ENCODE data around the gene NOS1AP.
A peak's percentile ranks its signal among the peaks of the same experiment; 100 is the strongest.
"Not testable (repeated sequence)": the region's sequence is repeated elsewhere in the genome, so short reads cannot be mapped to it uniquely, and the experiment has no call there.

NOS1AP gene

DNA sequence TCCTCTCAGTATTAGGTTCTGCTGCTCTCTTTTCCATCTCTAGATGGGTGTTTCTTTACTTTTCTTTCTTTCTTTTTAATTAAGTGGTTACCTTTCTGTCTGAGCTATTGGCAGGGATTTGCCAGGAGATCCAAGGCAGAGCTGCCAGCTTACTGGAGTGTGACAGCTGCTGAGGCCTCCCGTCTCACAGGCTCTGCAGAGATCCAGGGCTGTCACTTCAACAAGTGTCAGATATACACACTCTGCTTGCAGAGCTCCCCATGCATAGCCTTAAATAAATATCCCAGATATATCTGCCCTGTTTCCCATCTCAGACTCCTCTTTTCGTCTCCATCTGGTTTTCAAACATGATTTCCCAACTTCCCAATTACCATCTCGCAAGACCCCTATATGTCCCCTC is 124.3 kb downstream of the NOS1AP start:
- no peak overlapping the region for H3K4me3 Mint-ChIP-seq
- no peaks in the 10 kb centered on the region for H3K36me3 Mint-ChIP-seq
- no peaks in the 10 kb centered on the region for H3K4me1 Mint-ChIP-seq
- ATAC-seq (no peak), DNase-seq (ENCODE audit: low spot score in 2 of 2) (no peak)
- no peaks in the 10 kb centered on the region for H3K9me3 Mint-ChIP-seq
- no peak overlapping the region for H3K27ac Mint-ChIP-seq

DNA sequence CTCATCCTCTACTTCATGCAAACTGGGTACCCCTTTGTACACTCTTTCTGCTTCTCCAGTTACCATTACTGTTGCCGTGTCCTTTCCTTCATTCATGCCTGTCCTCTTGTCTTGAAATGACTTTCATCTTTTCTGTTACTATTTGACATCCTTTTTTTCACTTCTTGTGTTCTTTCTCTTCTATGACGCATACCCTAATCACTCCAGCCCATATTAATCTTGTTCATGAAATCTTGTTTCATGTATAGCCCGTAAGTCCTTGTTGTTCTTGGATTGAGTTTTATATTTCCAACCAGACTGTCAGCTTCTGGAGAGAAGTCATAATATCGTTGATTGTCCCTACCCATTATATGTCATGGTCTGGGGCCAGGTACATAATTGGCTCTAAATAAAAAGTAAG is 126.1 kb downstream of the NOS1AP start:
- Mint-ChIP-seq H3K4me1 (no peaks in the 10 kb centered on the region), H3K36me3 (no peaks in the 10 kb centered on the region), H3K4me3 (no peak overlapping the region), H3K9me3 (no peaks in the 10 kb centered on the region), H3K27ac (no peak overlapping the region)
- ATAC-seq (no peak), DNase-seq (ENCODE audit: low spot score in 2 of 2) (no peak)

DNA sequence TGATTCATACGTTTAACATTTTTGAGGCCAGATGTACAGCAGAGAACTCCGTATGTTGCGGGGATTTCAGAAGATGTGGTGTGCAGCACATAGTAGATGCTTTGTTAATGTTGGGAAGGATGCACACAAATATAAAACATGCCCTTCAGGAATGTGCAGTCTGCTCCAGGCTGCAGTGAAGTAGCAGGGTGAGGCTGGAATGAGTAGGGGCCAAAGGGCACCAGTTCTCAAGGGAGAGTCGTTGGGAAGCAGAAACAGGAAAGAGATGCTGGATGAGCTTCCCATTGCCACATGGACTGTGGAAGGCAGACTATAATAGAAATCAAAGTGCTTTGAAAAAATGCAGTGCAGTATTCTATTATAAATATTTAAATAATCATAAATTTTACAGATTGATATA is 126.9 kb downstream of the NOS1AP start:
- H3K4me1 Mint-ChIP-seq, result no peaks in the 10 kb centered on the region
- DNase-seq (ENCODE audit: low spot score in 2 of 2), result no peak
- no peak for ATAC-seq
- no peaks in the 10 kb centered on the region for H3K36me3 Mint-ChIP-seq
- no peak overlapping the region for H3K4me3 Mint-ChIP-seq
- no peaks in the 10 kb centered on the region for H3K9me3 Mint-ChIP-seq
- no peak overlapping the region for H3K27ac Mint-ChIP-seq

DNA sequence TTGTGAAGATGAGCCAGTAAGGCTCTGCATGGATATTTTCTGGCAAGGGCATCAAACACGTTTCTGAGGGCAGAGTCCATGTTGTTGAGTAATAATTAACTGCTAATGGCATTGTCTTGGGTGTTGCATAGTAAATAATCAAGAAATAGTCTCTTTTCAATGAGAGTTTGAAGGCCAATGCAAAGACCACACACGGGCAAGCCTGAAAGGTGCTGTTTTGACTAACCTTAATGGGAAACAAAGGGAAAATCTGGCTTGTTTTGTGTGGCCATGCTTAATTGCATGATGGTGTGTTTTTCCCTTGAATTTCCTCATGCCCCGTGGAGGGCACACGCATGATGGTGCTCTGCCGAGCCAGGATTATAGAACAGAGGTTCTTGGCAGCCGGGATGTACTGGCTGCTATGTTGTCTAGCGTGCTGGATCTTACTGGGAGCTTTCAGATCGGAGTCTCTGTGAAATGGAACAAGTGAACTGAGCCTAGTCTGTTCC is 127.6 kb downstream of the NOS1AP start:
- no peaks in the 10 kb centered on the region for H3K36me3 Mint-ChIP-seq
- DNase-seq (ENCODE audit: low spot score in 2 of 2), result no peak
- H3K4me3 Mint-ChIP-seq, result no peak overlapping the region
- no peaks in the 10 kb centered on the region for H3K9me3 Mint-ChIP-seq
- no peak for ATAC-seq
- no peak overlapping the region for H3K27ac Mint-ChIP-seq
- H3K4me1 Mint-ChIP-seq, result no peaks in the 10 kb centered on the region

GRCh38 chr1:162197615-162198421 is 128.3 kb downstream of the NOS1AP start:
- no peaks in the 10 kb centered on the region for H3K9me3 Mint-ChIP-seq
- DNase-seq (ENCODE audit: low spot score in 2 of 2), result no peak
- H3K36me3 Mint-ChIP-seq, result no peaks in the 10 kb centered on the region
- H3K4me1 Mint-ChIP-seq, result no peaks in the 10 kb centered on the region
- H3K27ac Mint-ChIP-seq, result no peak overlapping the region
- ATAC-seq, result peak; percentile 49
- H3K4me3 Mint-ChIP-seq, result no peak overlapping the region

DNA sequence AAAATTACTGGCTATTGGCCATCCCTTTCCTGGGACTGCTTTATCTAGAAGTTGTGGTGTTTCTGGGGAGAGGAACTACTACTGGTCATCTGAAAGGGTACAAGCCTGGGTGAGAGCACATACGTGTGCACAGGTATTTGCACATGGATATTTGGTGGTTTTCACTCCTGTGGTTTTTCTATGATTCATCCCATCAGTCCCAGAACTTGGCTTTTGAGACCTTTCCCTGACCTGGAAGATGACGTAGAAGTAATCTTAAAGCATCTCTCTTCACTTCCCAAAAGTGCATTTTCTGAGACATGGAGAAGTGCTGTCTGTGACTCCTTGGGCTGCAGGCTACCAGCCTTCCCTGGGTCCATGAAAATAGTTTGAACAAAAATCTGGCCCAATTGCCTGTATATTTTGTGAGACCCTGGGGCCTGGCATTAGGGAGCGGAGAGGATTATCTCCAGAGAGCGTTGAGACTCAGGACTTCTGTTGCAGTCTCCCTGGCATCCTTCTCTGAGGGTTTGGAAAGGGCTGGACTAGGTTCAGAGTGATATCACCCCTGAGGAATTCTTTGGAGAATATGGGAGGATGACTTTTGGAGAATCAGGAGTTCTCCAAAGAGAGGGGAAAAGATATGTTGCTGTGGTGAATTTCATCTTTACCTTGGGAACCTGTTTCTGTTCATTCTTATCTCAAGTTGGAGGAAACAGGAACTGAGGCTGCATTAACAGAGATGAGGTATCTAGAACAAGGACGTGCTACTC is 130.8 kb downstream of the NOS1AP start:
- H3K27ac Mint-ChIP-seq, result no peak overlapping the region
- no peak overlapping the region for H3K4me3 Mint-ChIP-seq
- H3K9me3 Mint-ChIP-seq, result no peaks in the 10 kb centered on the region
- no peak for DNase-seq (ENCODE audit: low spot score in 2 of 2)
- no peaks in the 10 kb centered on the region for H3K36me3 Mint-ChIP-seq
- no peak for ATAC-seq
- H3K4me1 Mint-ChIP-seq, result no peaks in the 10 kb centered on the region

GRCh38 chr1:162201062-162201461 is 131.6 kb downstream of the NOS1AP start:
- ATAC-seq; H3K36me3 Mint-ChIP-seq; DNase-seq (ENCODE audit: low spot score in 2 of 2); H3K27ac Mint-ChIP-seq; H3K4me3 Mint-ChIP-seq; H3K4me1 Mint-ChIP-seq; H3K9me3 Mint-ChIP-seq: not testable (repeated sequence)

DNA sequence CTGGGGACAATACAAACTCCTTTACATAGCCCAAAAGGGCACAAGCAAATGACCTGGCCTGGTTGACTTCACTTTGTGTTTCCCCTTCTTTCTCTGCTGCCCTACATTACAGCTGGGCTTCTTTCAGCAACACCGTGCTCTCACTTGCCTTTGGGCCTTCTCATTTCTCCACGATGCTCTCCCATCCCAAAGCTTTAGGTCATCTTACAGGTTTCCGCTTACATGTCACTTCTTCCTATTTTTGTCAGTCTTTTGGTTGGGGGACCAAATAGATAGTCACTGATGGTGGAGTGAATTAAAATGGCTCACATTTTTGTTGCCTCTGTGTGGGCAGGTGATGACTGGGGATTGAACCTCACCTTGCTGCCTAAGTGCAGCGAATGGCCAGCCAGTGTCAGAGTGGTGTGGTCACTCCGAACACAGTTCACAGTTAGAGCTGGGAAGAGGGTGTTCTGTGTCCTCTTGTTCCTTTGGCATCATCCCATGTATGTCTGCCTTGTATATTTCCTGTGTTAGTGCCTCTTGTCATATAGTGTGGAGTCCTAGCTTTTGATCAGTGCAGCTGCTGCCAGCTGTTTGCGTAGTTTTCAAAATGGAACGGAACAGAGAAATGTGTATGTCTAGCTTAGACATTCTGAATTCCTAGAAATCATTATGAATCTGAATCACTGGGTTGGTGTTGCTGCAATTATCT is 134.8 kb downstream of the NOS1AP start:
- DNase-seq (ENCODE audit: low spot score in 2 of 2) (no peak), ATAC-seq (no peak)
- H3K9me3 Mint-ChIP-seq, result no peaks in the 10 kb centered on the region
- H3K4me3 Mint-ChIP-seq, result no peak overlapping the region
- H3K27ac Mint-ChIP-seq, result no peak overlapping the region
- no peaks in the 10 kb centered on the region for H3K4me1 Mint-ChIP-seq
- H3K36me3 Mint-ChIP-seq, result no peaks in the 10 kb centered on the region

- H3K4me1 Mint-ChIP-seq, result no peaks in the 10 kb centered on the region
- DNase-seq (ENCODE audit: low spot score in 2 of 2) (no peak), ATAC-seq (no peak)
- no peaks in the 10 kb centered on the region for H3K9me3 Mint-ChIP-seq
- no peak overlapping the region for H3K27ac Mint-ChIP-seq
- no peaks in the 10 kb centered on the region for H3K36me3 Mint-ChIP-seq
- H3K4me3 Mint-ChIP-seq, result no peak overlapping the region
Measured at GRCh38 chr1:162204823-162205155, 135.3 kb downstream of the NOS1AP start.

DNA sequence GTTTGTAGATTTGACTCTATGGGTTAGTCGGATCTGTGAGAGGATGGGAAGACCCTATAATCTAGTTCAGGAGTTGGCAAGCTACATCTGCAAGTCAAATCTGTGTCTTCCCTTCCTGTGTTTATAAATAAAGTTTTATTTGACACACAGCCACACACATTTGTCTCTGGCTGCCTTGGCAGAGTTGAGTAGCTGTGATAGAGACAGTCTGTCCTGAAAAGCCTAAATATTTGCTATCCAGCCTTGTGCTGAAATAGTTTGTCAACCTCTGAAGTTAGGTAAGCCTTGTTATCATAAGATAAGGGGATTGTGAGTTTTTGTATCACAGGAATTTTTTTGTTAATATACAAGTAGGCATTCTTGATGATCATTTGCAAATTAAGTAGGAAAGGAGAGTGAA is 136.8 kb downstream of the NOS1AP start:
- H3K36me3 Mint-ChIP-seq, result no peaks in the 10 kb centered on the region

GRCh38 chr1:162206749-162207635 is 137.5 kb downstream of the NOS1AP start:
- ATAC-seq, result no peak
- Mint-ChIP-seq H3K4me3 (no peak overlapping the region), H3K36me3 (no peaks in the 10 kb centered on the region), H3K4me1 (no peaks in the 10 kb centered on the region), H3K27ac (no peak overlapping the region), H3K9me3 (no peaks in the 10 kb centered on the region)
- DNase-seq (ENCODE audit: low spot score in 2 of 2), result no peak

More for the DNA sequence above, 136.8 kb downstream of the NOS1AP start:
- H3K27ac Mint-ChIP-seq, result no peak overlapping the region
- ATAC-seq (no peak), DNase-seq (ENCODE audit: low spot score in 2 of 2) (no peak)
- no peaks in the 10 kb centered on the region for H3K4me1 Mint-ChIP-seq
- no peaks in the 10 kb centered on the region for H3K9me3 Mint-ChIP-seq
- H3K4me3 Mint-ChIP-seq, result no peak overlapping the region

GRCh38 chr1:162207862-162208261 is 138.4 kb downstream of the NOS1AP start:
- no peak for ATAC-seq
- Mint-ChIP-seq H3K36me3 (no peaks in the 10 kb centered on the region), H3K9me3 (no peaks in the 10 kb centered on the region), H3K4me1 (no peaks in the 10 kb centered on the region), H3K4me3 (no peak overlapping the region), H3K27ac (no peak overlapping the region)
- DNase-seq (ENCODE audit: low spot score in 2 of 2), result no peak

DNA sequence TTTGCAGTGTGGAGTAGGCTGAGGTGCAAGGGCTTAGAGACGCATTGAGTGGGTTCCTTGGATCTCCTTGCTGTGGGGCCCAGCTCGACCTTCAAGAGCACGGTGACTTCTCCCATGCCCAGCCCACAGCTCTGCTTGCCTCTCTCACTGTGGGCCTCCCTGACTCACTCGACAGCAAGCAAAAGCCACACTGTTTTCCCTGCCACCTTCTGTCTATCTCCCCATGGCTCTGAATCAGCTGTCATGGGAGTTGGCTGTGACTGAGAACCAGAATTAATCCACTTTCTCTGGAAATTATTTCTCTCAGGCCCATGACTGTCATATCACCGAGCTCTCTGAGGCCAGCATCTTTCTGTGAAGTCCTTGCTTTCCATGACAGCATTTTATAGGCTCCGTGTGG is 140.7 kb downstream of the NOS1AP start:
- Mint-ChIP-seq H3K36me3 (no peaks in the 10 kb centered on the region), H3K9me3 (no peaks in the 10 kb centered on the region), H3K4me3 (no peak overlapping the region), H3K27ac (no peak overlapping the region), H3K4me1 (no peaks in the 10 kb centered on the region)
- DNase-seq (ENCODE audit: low spot score in 2 of 2) (no peak), ATAC-seq (no peak)

DNA sequence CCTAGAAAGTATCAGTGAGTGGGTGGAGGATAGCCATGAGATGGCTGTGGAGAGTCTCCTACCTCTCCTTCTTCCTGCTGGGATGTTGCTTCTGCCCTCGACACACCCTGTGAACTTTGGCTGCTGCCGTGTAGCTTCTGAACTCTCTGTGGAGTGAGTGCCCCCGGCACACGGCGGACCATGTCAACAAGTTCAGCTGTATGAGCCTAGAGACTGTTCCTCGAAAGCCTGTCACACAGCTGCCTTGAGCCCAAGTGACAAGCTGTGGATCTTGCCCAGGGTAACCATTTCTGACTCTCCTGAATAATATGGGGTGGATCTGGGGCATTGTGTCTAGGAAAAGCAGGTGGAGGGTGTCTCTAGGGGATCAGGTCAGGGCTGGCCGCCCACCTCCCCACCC is 143.2 kb downstream of the NOS1AP start:
- ATAC-seq, result no peak
- no peak overlapping the region for H3K27ac Mint-ChIP-seq
- H3K36me3 Mint-ChIP-seq, result no peaks in the 10 kb centered on the region

More for the DNA sequence above, 143.2 kb downstream of the NOS1AP start:
- no peaks in the 10 kb centered on the region for H3K9me3 Mint-ChIP-seq
- H3K4me1 Mint-ChIP-seq, result no peaks in the 10 kb centered on the region
- DNase-seq (ENCODE audit: low spot score in 2 of 2), result no peak
- no peak overlapping the region for H3K4me3 Mint-ChIP-seq

Data from stimulated activated effector memory CD8-positive, alpha-beta T cell treated with anti-CD3 and anti-CD28 coated beads, Interleukin-12 subunit alpha, Interleukin-12 subunit beta, amount 100 ng/mL, for 72 hours (primary cell).